Cardiac muscle cell (in vitro differentiated cells and primary cell): Measurements from ENCODE around the gene MRAS. TPM values are rescaled to one million over a fixed set of nuclear protein-coding genes. Genes with fewer than 3 reads are reported as not detected.

Experiments used
- DNase-seq, 2 donors: peaks; one replicate each; pipeline versions ENCODE4 v3.0.0 to v3.0.0-alpha.2; 2010 to 2017; ENCODE audit warnings: low read depth in 1 of 2, low spot score in 1 of 2
- H3K27ac ChIP-seq: fragments of 200-600 bp; sonication (generic); 2 replicates; pipeline ENCODE4 v1.5.1; 2016
- H3K27me3 ChIP-seq: fragments of 200-600 bp; sonication (generic); 2 replicates; pipeline ENCODE4 v1.6.0; 2016; ENCODE audit warnings: control low read depth
- H3K36me3 ChIP-seq: fragments of 200-600 bp; sonication (generic); 2 replicates; pipeline ENCODE4 v1.5.1; 2016; ENCODE audit warnings: control low read depth
- H3K4me1 ChIP-seq: fragments of 200-600 bp; sonication (generic); 2 replicates; pipeline ENCODE4 v1.8.1; 2017; ENCODE audit warnings: low read depth, mild to moderate bottlenecking, mixed run types
- H3K4me3 ChIP-seq: fragments of 200-600 bp; sonication (generic); 2 replicates; pipeline ENCODE4 v1.5.1; 2016; ENCODE audit warnings: mild to moderate bottlenecking
- H3K9me3 ChIP-seq: fragments of 200-600 bp; sonication (generic); 2 replicates; pipeline ENCODE4 v1.5.1; 2017; ENCODE audit warnings: low read depth, mild to moderate bottlenecking, control low read depth
- CTCF ChIP-seq: IDR thresholded peaks from 2 replicates; pipeline ENCODE4 v1.5.1; 2012; ENCODE audit warnings: low read depth, mild to moderate bottlenecking, low read length
- polyA plus RNA-seq: library from polyadenylated mRNA; unstranded; fragments of >200 nt; fragmentation: Nextera tagmentation; extraction: Ambion mirVana; gene quantifications from 2 replicates; pipeline ENCODE4 v1.2.1, GENCODE V29; 2016
- total RNA-seq: library from RNA; depleted of rRNA; stranded (reverse); fragments of >200 nt; gene quantifications from 2 replicates; pipeline ENCODE4 v1.2.3, GENCODE V29; 2016

MRAS gene
- total RNA-seq (68.6 and 92.6 TPM in 2 replicates), polyA plus RNA-seq (66.5 and 105 TPM in 2 replicates)

GRCh38 chr3:138347960-138348753, at the start of gene MRAS:
TSS of gene MRAS (plus strand) at chr3:138348579. CDS start at chr3:138372884, 24,305 bp downstream.
- Histone ChIP-seq H3K27ac (peak within 1 kb of the TSS; percentile 98), H3K27me3 (no peaks in the 10 kb centered on the region), H3K9me3 (no peaks in the 10 kb centered on the region), H3K36me3 (no peaks in the 10 kb centered on the region), H3K4me3 (peak within 1 kb of the TSS; percentile 75), H3K4me1 (peaks cover 24% of the 10 kb centered on the region)
- peak; percentile 27 for TF ChIP-seq CTCF
- DNase-seq, result peak; percentile 90 to 97

GRCh38 chr3:138300647-138301046, 47.7 kb upstream of the MRAS start:
- H3K9me3 ChIP-seq, result no peaks in the 10 kb centered on the region
- no peak for DNase-seq
- peaks cover 9% of the 10 kb centered on the region for H3K36me3 ChIP-seq
- no peak for TF ChIP-seq CTCF
- no peak overlapping the region for H3K27ac ChIP-seq
- no peaks in the 10 kb centered on the region for H3K27me3 ChIP-seq
- no peak overlapping the region for H3K4me3 ChIP-seq
- no peaks in the 10 kb centered on the region for H3K4me1 ChIP-seq

GRCh38 chr3:138303474-138303873, 44.9 kb upstream of the MRAS start:
- H3K36me3 ChIP-seq, result no peaks in the 10 kb centered on the region
- H3K9me3 ChIP-seq, result no peaks in the 10 kb centered on the region
- H3K27ac ChIP-seq, result no peak overlapping the region
- no peak for DNase-seq
- no peak for TF ChIP-seq CTCF
- no peak overlapping the region for H3K4me3 ChIP-seq
- H3K4me1 ChIP-seq, result no peaks in the 10 kb centered on the region
- no peaks in the 10 kb centered on the region for H3K27me3 ChIP-seq

GRCh38 chr3:138307899-138308298, 40.5 kb upstream of the MRAS start:
- no peaks in the 10 kb centered on the region for H3K9me3 ChIP-seq
- H3K4me3 ChIP-seq, result no peak overlapping the region
- no peak overlapping the region for H3K27ac ChIP-seq
- no peak for DNase-seq
- no peak for TF ChIP-seq CTCF
- no peaks in the 10 kb centered on the region for H3K36me3 ChIP-seq
- H3K4me1 ChIP-seq, result no peaks in the 10 kb centered on the region
- H3K27me3 ChIP-seq, result no peaks in the 10 kb centered on the region

GRCh38 chr3:138308783-138309182, 39.6 kb upstream of the MRAS start:
- Histone ChIP-seq H3K27me3 (no peaks in the 10 kb centered on the region), H3K9me3 (no peaks in the 10 kb centered on the region), H3K36me3 (no peaks in the 10 kb centered on the region), H3K4me1 (no peaks in the 10 kb centered on the region), H3K4me3 (no peak overlapping the region), H3K27ac (no peak overlapping the region)
- TF ChIP-seq CTCF, result no peak
- DNase-seq, result no peak
